GM21786 (cell line): ENCODE results near the gene NDUFS2.
A peak's percentile ranks its signal among the peaks of the same experiment; 100 is the strongest.

Experiments used
- ATAC-seq: cut with Tn5 transposase; IDR thresholded peaks from one replicate; pipeline ENCODE4 v1.9.1; 2021; ENCODE audit not compliant: unreplicated experiment

NDUFS2 gene

DNA sequence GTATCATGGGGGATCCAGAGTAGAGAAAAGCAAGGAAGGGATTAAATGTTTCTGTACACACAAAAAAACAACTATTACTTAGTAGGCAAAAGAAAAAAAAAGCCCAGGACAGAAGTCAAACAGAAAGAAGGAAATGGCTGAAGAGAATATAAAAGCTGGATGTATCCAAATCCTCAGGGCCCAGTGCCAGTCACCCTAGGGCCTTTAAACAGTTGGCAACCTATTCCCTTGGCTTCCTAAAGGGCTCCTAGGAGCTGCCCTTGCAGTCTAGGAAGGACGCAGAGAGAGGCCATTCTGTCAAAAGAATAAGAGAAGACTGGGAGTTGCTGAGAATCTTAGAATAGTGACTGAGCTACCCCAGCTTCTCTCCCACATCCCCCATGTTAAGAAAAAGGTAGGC is 29.8 kb upstream of the NDUFS2 start:
- ATAC-seq, result no peak

DNA sequence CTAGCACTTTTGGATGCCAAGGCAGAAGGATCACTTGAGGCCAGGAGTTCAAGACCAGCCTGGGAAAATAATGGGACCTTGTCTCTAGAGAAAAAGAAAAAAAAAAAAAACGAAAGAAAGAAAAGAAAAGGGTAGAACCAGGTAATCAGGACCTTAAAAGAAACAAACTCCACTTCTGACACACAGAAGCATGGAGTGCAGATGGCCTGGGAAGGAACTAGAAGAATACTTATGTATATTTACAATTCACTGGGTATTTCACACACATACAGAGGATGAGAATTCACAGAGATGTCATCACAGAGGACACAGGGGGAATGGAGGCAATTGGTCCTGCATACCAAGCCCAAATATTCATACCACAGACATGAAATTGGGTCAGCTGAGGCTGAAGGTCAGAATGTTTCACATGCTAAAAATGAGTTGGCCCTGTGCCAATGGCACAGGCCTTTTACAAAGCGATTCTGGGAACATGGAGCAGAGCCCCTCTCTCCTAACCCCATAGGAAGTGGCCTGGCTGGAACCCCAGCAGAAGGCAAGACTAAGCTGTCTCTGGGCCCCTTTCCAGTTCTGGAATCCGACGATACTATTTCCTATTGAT is 29.3 kb upstream of the NDUFS2 start:
- ATAC-seq, result no peak

DNA sequence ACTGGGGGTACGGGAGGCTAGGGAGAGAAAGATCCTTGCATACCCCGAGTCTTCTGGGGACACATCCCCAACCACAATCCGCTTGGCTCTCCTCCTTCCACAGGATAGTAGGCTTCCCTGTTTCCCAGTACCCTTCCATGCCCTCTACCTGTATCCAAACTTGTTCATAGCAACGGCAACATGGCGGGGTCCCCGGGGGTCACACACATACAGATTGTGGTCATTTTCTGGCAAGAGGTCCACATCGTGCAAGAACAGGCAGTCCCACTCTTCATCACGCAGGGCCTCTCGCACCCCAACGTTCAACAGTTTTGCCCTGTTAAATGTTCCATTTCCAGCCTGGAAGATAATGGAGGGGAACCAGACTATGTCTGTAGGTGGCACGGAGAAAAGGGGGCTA is 28.5 kb upstream of the NDUFS2 start:
- no peak for ATAC-seq

DNA sequence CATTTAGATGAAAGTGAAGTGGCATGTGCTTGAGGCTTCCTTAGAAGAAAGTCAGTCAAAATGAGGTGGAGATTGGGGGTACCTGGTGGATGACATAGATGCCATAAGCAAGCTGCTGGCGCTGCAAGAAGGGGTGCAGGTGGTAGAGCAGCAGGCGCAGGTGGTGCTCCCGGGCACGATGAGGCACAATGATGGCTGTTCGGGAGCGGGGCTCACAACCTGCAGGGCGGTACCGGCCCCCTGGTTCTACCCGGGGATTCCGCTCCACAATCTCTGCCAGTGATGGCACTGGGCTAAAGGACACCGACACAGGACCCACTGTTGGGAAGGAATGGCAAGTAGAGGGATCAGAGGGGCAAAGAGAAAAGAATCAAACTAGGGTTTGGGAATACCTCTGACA is 27.3 kb upstream of the NDUFS2 start:
- ATAC-seq, result no peak

DNA sequence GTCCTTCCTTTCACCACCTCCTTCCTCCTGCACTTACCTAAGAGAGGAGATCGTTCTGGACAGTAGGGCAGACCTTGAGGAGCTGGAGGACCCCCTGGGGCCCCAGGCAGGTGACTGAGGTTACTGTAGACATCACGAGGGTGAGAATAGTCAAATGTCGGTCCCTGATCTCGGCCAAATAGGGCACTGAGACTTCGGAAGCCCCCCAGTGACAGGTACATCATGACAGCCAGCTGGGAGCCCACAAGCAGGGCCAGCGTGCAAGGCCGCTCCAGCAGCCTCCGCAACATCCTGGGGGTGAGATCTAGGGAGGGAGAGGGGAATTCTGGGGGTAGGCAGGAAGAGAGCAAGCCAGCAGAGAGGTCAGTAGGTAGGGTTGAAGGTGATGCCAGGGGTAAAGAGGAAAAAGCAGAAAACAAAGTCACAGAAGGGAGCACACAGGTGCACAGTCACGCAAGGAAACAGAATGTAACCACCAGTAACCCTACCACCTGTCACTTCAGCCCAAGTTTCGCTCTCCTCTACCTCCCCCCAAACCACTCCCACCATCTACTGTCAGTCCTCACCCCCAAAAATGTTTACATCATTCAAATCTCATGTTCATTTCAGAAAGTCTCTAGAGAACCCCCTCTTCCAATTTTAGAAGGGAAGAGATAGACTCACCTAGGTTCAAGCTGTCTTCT is 26.3 kb upstream of the NDUFS2 start:
- no peak for ATAC-seq

DNA sequence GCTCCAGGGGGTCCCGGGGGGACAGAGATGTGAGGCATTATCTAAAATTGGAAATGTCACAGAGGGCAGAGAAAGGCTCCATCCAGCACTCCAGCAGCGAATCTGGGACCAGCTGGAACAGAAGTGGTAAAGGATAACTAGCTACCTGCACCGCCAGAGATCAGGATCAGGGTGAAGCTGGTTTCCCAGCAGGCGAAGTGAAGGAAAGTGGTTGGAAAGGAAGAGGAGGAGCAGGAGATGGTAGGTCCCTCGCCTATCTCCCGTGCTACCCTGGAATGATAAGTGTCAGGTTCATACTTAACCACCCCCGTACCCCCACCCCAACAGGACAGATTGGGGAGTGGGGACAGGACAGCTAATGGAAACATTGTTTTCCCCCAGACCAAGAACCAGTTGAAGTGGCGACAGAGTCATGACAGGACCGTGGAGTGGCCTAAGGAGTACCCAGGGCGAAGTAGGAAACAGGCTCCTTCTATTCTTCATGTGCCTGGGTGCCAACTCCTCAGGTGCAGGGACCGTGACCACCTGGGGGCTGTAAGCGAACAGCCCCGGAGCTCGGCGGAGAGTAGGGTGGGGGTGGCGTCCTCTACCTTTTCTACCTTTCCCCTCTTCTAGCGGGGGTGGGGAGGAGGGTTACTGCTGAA is 25.6 kb upstream of the NDUFS2 start:
- peak; percentile 19 for ATAC-seq

DNA sequence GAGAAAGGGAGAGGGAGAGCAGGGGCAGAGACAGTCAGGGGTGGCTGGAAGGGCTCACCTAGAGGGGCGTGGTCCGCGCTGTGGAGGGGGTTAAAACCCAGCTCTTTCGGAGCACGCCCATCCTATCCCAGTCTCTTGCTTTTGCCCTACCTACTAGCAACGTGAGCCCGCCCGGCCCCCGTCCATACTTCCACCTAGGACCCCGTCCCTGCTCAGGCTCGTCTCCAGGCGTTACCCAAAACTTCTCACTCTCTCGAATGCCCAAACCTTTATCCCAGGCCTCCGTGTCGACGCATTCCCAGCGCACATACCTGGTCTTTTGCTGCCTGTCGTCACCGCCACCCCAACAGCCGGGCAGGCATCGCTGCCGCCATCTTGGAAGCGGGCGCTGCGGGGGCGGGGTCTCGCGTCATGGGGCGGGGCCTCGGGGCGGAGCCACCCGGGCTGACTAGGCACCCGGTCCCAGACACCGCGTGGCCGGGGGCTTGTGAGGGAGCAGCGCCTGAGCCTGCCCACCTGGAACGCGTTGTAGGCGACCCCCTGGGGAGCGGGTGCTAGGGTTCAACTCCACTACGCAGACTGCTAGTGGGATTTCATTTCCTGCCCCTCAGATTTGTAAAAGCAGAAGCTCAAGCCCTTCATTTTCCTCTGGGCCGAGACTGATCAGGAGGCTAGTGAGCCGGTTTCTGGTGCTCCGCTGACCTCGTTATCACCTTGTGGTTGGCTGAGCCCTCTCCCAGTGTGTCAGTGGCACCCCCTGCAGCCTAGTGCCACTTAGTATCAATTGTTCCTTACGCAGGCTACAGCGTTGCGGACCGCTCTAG is 24.8 kb upstream of the NDUFS2 start, which contains the start of gene B4GALT3:
B4GALT3 (minus strand) TSS at position 396 of the 824 bp plus-strand sequence. CDS start 1,447 bp downstream, outside the sequence.
- ATAC-seq, result peak; percentile 73

DNA sequence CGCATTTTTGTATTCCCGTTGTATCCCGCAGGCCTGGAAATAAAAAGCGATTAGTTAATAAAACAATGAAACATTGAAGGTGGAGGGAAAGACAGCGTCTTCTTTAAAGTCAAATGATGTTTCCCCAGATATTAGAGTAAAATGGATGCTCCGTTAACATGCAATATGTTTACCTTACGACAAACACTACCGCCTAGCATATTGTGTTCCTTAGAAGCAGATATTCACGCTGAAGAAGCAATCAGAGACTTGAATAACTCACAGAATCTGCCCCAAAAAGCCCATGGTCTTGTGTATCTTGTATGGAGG is 24.3 kb upstream of the NDUFS2 start:
- ATAC-seq, result no peak

DNA sequence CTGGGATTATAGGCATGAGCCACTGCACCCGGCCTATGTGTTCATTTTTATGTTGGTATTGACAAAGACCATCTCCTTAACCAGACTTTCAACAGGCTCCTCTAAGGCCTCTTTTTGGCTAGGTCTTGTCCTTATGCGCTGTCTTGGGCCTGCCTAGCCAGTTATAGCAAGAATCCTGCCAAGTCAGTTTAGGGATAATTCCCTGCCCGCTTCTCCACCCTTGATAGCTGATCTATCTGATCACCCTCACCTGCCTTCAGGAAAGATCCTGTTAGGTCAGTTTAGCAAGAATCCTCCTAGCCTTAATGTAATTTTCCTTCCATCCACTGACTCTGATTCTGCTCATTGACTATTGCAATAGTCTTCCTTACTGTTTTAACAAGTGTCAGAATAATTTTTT is 22.5 kb upstream of the NDUFS2 start:
- ATAC-seq, result no peak

DNA sequence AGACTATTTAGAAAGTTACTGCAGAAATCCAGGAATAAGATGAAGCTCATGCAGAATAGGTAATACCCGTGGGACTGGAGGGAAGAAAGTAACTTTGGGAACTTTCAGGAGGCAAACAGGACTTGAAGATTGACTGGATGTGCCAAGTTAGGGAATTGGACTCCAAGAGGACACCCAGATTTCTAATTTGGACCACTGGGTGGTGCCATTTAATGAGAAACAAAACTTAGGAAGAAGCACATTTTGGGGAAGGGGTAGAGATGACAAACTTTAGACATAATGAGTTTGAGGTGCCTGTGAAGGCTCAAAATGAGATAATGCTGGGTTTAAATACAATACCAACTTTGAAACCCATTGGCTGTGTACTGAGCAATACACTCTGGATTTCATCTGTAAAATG is 21.5 kb upstream of the NDUFS2 start:
- no peak for ATAC-seq

DNA sequence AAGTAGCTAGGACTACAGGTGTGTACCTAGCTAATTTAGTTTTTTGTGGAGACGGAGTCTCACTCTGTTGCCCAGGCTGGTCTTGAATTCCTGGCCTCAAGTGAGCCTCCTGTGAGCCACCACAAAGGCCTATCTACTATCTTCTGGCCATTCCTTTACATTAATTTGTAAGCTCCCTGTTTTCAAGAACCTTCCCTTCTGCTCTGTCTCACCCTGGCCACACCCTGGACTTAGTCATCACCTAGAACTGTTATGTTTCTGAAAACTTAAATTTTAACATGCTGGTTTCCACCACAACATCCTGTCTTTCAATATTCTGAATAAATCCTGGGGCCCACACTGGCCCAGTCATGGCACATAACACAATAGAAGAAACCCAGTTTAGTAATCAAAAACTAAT is 20.0 kb upstream of the NDUFS2 start:
- ATAC-seq, result peak; percentile 55

DNA sequence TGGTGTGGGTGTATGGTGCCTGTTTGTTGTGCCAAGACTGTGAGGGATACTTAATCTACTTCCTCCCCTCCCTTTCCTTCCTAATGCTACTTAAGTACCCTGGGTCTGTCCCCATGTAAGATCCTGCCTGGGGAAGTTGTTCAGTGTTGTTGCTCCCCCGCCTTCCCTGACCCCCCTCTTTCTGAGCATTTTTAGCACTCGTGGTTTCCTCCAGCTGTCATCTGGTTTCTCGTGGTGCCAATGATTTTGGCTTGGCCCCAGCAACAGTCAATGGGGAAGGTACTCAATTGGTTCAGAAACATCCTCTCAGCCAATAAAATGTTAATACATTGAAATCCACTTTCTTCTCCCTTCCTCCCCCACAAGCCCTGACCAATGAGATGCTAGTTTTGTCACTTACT is 16.9 kb upstream of the NDUFS2 start:
- ATAC-seq, result peak; percentile 69

DNA sequence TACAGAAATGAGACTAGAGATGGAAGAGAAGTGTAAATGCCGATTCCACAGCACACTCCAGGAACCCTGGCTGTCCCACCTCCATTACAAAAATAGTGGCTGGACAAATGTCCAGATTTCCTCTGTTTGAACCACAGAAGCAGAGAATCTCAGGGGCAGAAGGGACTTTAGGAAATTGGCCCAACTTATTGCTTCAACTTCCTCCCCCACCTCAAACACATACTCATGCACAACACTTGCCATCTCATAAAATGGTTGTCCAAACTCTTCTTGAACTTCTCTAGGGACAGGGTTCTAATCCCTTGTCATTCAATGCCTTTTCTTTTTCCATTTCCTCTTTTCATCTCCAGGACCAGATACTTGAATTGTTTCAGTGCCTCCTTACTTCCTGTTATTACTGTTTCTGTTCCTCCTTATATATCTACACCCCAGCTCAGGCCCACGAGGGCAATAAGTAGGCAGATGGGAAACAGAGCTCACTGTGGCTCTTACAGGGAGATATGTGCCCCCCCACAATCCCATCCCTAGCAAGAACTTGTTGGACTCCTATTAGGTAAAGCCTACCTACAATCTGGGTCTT is 16.3 kb upstream of the NDUFS2 start:
- no peak for ATAC-seq

DNA sequence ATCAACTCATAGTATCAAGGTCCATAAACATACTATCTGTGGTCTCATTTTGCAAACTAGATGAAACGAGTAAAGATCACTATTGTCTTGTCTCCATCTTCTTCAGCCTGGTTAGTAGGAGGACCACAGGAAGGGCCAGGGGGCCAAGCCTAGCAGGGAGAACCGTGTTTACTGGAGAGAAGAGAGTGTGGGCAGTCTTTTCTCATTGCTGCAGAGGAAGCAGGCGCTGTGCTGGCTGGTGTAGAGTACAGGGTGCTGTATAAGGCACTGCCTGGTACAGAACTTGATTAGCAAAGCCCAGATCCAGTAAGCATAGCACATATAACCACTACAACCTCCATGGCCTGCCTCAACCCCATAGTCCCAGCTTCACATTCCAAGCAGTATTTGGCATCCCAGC is 14.9 kb upstream of the NDUFS2 start:
- no peak for ATAC-seq

DNA sequence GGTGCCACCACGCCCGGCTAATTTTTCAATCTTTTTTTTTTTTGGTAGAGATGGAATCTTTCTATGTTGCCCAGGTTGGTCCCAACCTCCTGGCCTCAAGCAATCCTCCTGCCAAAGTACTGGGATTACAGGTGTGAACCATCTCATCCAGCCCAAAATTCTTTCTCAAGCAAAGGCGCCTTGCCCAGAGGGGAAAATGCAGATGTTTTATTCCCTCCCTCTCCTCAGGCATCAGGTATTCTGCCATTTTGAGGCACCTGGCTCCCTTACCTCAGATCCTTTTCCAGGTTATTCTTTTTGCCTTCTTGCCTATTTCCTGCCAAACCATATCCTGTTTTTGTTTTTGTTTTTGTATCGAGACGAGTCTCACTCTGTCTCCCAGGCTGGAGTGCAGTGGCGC is 13.8 kb upstream of the NDUFS2 start:
- no peak for ATAC-seq

DNA sequence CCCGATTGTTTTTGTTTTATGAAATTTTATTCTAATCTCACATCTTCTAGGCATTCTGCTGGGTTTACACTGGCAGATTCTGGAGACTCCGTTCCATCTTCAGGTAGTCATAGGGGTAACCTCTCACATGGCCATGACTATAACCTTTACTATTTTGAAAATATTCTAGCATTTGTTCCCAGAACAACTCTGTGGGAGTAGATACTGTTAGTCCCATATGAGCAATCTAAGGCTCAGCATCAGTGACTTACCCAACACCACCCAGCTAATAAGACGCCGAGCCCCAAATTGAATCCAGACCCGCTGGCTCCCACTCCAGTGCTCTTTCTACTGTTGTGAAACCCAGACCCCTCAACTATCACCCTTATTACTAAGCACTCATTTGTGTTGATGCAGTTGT is 13.1 kb upstream of the NDUFS2 start:
- ATAC-seq, result no peak

DNA sequence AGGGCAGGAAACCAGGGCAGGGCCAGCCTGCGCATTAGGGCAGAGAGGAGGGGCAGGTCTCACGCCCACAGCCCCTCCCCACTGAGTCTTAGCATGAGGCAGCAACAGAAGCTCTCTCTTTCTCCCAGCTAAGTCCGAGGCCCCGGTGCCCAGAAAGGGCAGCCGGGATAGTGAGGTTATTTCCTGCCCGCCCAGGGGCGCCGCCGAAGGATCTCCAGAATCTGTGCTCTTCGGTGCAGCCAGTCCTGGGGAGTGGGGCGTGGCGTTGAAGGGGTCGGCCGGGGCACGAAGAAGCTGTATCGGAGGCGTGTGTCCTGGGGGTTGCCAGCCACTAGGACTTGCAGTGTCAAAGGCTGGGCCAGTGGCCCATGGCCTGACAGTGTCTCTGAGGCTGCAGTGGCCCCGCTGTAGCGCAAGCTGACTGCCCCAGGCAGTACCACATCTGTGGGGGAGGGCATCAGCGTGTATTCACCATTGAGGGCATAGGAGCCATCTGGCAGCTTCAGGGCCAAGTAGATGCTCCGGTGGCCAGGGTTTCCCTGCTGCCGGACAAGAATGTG is 11.1 kb upstream of the NDUFS2 start:
- ATAC-seq, result no peak

DNA sequence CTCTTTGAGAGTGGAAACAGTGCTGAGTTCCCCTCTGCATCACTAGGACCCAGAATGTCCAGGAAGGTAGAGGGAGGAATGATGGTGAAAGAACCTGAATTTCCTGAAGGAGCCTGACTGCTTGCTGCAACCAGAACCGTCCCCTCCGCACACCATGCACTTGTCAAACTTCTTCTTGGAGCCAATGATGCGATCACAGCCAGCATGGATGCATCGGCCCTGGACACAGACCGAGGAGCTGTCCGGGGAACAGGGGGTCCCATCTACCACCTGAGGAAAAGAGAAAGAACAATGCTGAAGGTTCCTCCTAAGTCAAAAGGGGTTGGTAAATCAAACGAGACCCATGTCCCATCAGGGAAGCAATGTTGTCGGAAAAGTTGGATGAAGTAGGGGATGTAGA is 10.2 kb upstream of the NDUFS2 start:
- no peak for ATAC-seq

DNA sequence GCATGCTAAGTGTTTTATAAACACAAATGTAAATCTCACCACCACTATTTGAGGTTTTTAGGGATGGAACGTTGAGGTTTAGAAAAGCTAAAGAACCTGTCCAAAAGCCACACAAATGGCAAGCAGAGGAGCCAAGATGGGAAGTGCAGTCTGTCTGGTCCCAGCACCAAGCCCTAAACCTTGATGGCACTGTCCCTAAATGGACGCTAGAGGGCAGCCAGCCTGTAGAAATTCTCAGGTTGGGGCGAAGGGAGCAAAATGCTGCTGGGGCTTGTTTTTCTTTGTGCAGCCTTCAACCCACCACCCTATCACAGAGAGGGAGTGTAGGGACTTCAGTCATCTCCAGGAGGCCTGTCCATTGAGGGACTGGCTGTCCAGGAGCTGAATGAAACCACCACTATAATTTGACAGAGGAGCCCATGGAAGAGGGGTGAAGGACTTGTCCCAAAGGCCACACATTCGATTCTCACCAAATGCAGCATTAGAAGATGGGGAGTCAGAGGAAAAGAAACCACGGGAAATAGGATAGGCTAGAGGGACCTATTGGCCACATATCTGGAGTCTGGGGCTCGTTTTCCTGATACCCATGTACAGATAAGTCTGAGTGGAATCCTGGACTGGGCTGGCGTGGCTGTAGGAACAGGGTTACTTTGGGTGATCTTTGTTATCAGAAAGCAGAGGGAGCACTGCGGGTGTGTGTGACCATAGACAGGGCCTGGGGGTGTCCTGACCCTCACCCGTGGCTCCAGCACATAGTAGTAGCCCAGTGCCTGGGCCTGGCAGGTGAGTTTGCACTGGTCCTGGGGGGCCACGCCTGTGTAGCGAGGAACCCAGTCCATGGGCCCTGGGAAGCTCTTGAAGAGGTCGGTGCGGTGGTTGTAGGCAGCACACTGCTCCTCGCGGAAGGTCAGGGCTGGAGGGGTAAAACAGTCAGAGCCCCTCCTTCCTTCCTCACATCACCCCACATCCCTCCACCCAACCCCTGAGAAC is 9.4 kb upstream of the NDUFS2 start:
- ATAC-seq, result peak; percentile 59
